GM12873 (cell line): ENCODE results near the gene BMS1.
A peak's percentile ranks its signal among the peaks of the same experiment; 100 is the strongest.

Experiments
- TF ChIP-seq, protein P1 (sequence below): IDR thresholded peaks from 2 replicates; pipeline ENCODE4 v1.5.1; 2012; ENCODE audit warnings: low read depth, mild to moderate bottlenecking, moderate library complexity, low read length, control low read depth; ENCODE audit not compliant: insufficient read depth; ENCODE audit errors: missing control alignments

Gene BMS1

DNA sequence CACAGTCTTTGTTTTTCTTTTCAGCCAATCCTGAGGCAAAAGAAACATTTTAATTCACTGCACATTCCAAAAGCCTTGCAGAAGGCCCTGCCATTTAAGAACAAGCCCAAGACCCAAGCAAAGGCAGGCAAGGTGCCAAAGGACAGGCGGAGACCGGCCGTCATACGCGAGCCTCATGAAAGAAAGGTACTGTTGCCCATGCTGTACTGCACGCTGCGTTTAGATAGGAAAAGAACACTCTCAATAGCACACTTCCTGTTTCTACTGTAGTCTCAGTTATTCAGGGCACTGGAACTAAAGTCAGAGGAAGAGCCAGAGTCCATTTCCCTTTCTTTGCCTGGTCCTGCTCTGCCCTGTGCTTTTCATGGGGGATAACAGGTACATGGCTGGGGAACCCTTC is 47.6 kb downstream of the BMS1 start:
- TF ChIP-seq, protein P1, sequence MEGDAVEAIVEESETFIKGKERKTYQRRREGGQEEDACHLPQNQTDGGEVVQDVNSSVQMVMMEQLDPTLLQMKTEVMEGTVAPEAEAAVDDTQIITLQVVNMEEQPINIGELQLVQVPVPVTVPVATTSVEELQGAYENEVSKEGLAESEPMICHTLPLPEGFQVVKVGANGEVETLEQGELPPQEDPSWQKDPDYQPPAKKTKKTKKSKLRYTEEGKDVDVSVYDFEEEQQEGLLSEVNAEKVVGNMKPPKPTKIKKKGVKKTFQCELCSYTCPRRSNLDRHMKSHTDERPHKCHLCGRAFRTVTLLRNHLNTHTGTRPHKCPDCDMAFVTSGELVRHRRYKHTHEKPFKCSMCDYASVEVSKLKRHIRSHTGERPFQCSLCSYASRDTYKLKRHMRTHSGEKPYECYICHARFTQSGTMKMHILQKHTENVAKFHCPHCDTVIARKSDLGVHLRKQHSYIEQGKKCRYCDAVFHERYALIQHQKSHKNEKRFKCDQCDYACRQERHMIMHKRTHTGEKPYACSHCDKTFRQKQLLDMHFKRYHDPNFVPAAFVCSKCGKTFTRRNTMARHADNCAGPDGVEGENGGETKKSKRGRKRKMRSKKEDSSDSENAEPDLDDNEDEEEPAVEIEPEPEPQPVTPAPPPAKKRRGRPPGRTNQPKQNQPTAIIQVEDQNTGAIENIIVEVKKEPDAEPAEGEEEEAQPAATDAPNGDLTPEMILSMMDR: no peak

DNA sequence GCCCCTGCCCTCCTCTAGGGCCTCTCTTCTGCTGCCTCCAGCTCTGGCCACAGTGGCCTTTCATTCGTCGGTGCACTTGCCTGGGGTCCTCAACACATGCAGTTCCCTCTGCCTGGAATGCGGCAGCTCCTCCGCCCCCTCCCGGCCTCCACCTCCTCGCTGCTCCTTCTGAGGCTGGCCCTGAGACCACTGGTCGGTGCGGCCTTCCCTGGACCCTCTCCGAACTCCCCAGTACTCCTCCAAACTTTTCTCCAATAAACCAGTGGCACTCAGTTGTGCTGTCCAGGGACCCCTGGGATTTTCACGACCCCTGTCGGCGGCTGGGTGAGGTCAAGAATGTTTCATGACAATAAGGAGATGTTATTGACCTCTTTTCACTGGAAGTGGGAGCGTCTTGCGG is 53.5 kb downstream of the BMS1 start:
- TF ChIP-seq, protein P1: no peak

DNA sequence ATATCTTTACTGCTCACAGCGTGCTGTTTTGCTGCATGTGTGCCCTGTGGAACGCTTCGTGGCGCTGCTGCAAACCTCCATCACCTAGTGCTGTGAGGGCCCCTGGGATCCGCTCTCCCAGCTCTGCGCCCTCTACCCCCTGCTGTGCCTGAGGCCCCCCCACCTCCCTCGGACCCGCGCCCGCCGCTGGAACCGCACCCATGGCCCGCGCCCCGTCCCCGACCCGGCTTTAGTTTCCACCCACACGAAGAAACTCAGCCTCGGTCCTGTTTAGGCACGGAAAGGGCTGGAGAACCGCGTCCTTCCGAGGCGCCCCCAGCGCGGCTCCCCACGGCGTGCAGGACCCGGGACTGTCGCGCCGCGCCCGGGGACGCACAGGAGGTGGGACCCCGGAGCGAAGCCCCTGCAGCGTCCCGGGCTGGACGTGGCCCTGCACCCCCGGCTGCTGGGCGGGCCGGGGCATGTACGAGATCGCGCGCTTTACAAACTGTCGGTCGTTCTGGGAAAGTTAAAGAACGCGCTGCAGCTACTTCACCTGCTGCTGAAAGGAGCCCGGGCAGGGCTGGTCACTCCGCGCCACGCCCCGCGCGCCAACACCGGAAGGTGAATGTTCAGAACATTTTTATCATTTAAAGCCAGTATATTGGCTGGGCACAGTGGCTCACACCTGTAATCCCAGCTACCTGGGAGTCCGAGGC is 54.3 kb downstream of the BMS1 start:
- TF ChIP-seq, protein P1: no peak

DNA sequence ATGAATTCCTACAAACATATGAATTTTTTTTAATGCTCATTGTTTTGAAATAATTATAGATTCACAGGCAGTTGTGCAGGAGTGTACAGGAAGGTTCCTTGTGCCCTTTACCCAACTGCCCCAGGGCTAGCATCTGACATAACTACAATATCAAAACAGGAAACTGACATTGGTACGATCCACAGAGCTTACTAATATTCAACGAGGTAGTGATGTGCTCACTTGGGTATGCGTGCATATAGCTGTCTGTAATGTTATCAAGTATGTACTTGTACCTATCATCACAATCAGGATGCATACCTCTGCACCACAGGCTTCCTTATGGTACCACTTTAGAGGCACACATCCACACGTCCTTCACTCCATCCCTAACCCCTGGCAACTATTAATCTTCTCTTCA is 68.3 kb downstream of the BMS1 start:
- TF ChIP-seq, protein P1: no peak

DNA sequence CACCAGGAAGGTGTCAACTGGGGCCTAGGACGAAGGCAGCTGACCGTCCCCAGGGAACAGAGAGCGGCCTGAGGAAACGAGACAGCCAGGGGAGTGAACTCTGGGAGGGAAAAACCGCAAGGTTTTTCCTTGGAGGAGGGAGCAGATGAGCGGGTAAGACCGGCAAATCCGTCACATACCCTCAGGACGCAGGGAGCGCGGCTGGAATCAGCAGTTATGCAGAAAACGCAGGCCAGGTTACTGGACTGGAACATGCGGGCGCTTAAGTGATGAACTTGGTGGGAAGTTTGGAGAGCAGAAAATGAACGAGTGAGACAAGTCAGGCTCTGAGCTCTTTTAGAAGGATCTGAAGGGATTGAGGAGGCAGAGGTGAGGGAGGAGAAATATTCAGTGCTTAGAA is 76.7 kb downstream of the BMS1 start:
- TF ChIP-seq, protein P1: no peak

DNA sequence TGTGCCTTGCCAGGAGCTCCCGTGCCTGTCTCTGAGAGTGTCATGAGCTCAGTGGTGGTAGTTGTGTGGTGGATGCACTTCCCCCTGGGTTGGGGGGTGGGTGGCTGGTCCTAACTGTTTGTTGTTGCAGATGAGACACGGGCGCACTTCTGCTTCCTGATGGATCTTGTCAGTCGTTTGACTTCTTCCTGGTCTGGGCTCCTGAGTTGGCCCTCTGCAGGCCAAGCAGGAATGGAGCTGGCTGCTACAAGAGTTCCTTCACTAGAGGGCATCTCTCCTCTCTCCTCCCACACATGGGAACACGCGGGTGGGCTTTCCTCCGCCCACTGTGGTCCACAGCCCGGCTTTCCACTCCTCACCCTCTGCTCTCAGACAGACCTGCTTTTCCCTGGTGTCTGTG is 82.0 kb downstream of the BMS1 start:
- TF ChIP-seq, protein P1: peak; percentile 5

DNA sequence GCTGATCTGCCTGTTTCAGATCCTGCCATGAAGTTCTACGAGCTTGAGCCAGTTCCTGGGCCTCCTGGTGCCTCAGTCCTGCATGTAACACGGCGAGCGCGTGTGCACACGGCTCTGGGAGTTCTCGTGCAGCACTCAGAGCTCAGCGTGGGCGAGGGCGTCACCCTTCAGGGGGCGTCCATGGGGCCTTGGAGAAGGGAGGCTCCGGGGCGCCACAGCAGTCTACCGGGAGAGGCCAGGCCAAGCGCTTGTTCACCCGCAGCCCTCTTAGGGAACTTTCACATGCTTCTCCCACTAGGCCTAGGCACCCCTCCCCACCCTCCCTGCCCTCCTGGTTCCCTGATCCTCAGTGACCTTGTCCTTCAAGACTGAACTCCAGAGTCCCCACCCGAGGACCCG is 83.1 kb downstream of the BMS1 start:
- TF ChIP-seq, protein P1: no peak
